Panc1 (cell line): ENCODE measurements around the gene LYST. TPM values are rescaled to one million over a fixed set of nuclear protein-coding genes. Genes with fewer than 3 reads are reported as not detected.

Experiments used
- ATAC-seq: fragments of 200-7000 bp; cut with Tn5 transposase; 2 replicates; pipeline ENCODE4 v1.9.1; 2020; ENCODE audit warnings: mild to moderate bottlenecking, moderate library complexity
- BruUV-seq: library from RNA; stranded (reverse); fragments of 400-500 nt; replicated peaks from 2 replicates; lab custom pipeline; 2021; lab: Mats Ljungman, UMichigan
- CTCF ChIA-PET: fragments of 300-600 bp; sonication (Branson Sonifier 250); formaldehyde crosslinking; loops from one replicate; lab custom pipeline; 2022; ENCODE audit warnings: antibody characterized with exemption; lab: Charles Lee
- POLR2A ChIA-PET: fragments of 300-600 bp; sonication (Branson Sonifier 250); formaldehyde crosslinking; loops from one replicate; lab custom pipeline; 2022; ENCODE audit warnings: antibody characterized with exemption; lab: Charles Lee
- DNase-seq: peaks from one replicate; pipeline ENCODE4 v3.0.0-alpha.2; 2010; ENCODE audit warnings: low read depth, low spot score
- H3K27ac ChIP-seq: 2 replicates; pipeline ENCODE4 v1.5.1; 2011; ENCODE audit warnings: mild to moderate bottlenecking, low read length, inconsistent platforms
- H3K27me3 ChIP-seq: fragments of 200-500 bp; sonication (Bioruptor generic); 2 replicates; pipeline ENCODE4 v1.6.0; 2014; ENCODE audit warnings: low read length, inconsistent platforms; ENCODE audit not compliant: control insufficient read depth, insufficient read depth
- H3K36me3 ChIP-seq: fragments of 200-500 bp; sonication (Bioruptor generic); 2 replicates; pipeline ENCODE4 v1.5.1; 2014; ENCODE audit warnings: inconsistent platforms, mild to moderate bottlenecking, low read length, moderate library complexity; ENCODE audit not compliant: control insufficient read depth, insufficient read depth
- H3K4me1 ChIP-seq: 2 replicates; pipeline ENCODE4 v1.5.1; 2011; ENCODE audit warnings: inconsistent platforms, mild to moderate bottlenecking, low read length, moderate library complexity; ENCODE audit not compliant: control insufficient read depth, insufficient read depth
- H3K4me3 ChIP-seq, 2 experiments: 2 replicates each; pipeline ENCODE4 v1.5.1; 2011 to 2012; ENCODE audit warnings: low read depth in 2 of 2, low read length in 2 of 2, mild to moderate bottlenecking in 2 of 2, inconsistent platforms in 1 of 2, moderate library complexity in 1 of 2
- H3K9me3 ChIP-seq: fragments of 200-500 bp; sonication (Bioruptor generic); 2 replicates; pipeline ENCODE4 v1.5.1; 2014; ENCODE audit warnings: low read depth, mild to moderate bottlenecking, inconsistent platforms, low read length, moderate library complexity; ENCODE audit not compliant: control insufficient read depth, insufficient read depth
- CTCF ChIP-seq: fragments of 450-650 bp; IDR thresholded peaks from 2 replicates; pipeline ENCODE4 v1.5.1; 2017; ENCODE audit warnings: mild to moderate bottlenecking
- POLR2AphosphoS5 ChIP-seq: IDR thresholded peaks from 2 replicates; pipeline ENCODE4 v1.6.1; 2012; ENCODE audit warnings: mild to moderate bottlenecking, low read depth, low read length, moderate library complexity
- REST ChIP-seq, 2 experiments: IDR thresholded peaks; 2 replicates each; pipeline ENCODE4 v1.6.1; 2011 to 2012; ENCODE audit warnings: low read depth in 2 of 2, control low read depth in 1 of 2, low read length in 1 of 2, mild to moderate bottlenecking in 1 of 2, moderate library complexity in 1 of 2; ENCODE audit not compliant: insufficient read depth in 1 of 2
- SIN3A ChIP-seq: IDR thresholded peaks from 2 replicates; pipeline ENCODE4 v1.6.1; 2012; ENCODE audit warnings: low read depth, mild to moderate bottlenecking, low read length, moderate library complexity, borderline replicate concordance; ENCODE audit not compliant: insufficient read depth
- TCF7L2 ChIP-seq: IDR thresholded peaks from 2 replicates; pipeline ENCODE4 v1.6.1; 2011; ENCODE audit warnings: mild to moderate bottlenecking, low read depth, low read length, inconsistent platforms
- in situ Hi-C: cut with HindIII; loops from 2 replicates; pipeline ENCODE4 v1.10.0; 2016; ENCODE audit warnings: low sequenced_read_pairs, low pct_unique_long_range_greater_than_20kb
- intact Hi-C: fragments of 100-400 bp; cut with micrococcal nuclease; formaldehyde crosslinking; loops from one replicate; pipeline ENCODE4 v1.10.0; 2022; ENCODE audit not compliant: unreplicated experiment
- total RNA-seq: library from RNA; stranded (reverse); gene quantifications from one replicate; pipeline ENCODE4 v1.2.1, GENCODE V29; 2021; ENCODE audit not compliant: unreplicated experiment

The LYST gene
- total RNA-seq, 1 experiment from 2014 or later: 75.2 TPM

- Histone ChIP-seq H3K27me3 (no peaks in the 10 kb centered on the region), H3K4me1 (peaks cover 4% of the 10 kb centered on the region; the same call in 1 of the 2 replicates), H3K4me3 (no peak overlapping the region), H3K27ac (no peak overlapping the region), H3K9me3 (no peaks in the 10 kb centered on the region), H3K36me3 (peaks cover 17% of the 10 kb centered on the region; the same call in 1 of the 2 replicates)
- TF ChIP-seq POLR2AphosphoS5 (no peak), CTCF (no peak), REST (IDR thresholded peaks at IDR 0.05; ENCODE audit: insufficient read depth in 1 of 2, low read depth in 2 of 2, low read length in 1 of 2) (no peak), TCF7L2 (no peak), SIN3A (no peak)
- DNase-seq: no peak
- no peak for ATAC-seq
- no TSS peak for BruUV-seq
- ChIA-PET POLR2A (no interaction called here), CTCF (no interaction called here)
- in situ Hi-C loops: no loop called here
- intact Hi-C loops: no loop called here
Observed at GRCh38 chr1:235825229-235825628, 41.5 kb downstream of the LYST start.

- H3K9me3 ChIP-seq: no peaks in the 10 kb centered on the region
- H3K4me1 ChIP-seq: peaks cover 5% of the 10 kb centered on the region; the same call in 1 of the 2 replicates
- no peaks in the 10 kb centered on the region for H3K27me3 ChIP-seq
- BruUV-seq: no TSS peak
- ATAC-seq: no peak
- ChIA-PET CTCF (no interaction called here), POLR2A (interaction anchor here (0.5 kb wide), 1 partner anchor 136 kb away, joined by 3 read pairs; no protein-coding TSS in a partner anchor)
- peaks cover 6% of the 10 kb centered on the region; the same call in 1 of the 2 replicates for H3K36me3 ChIP-seq
- in situ Hi-C loops: no loop called here
- no peak for DNase-seq
- intact Hi-C loops: no loop called here
- no peak overlapping the region for H3K27ac ChIP-seq
- no peak for TF ChIP-seq TCF7L2
- TF ChIP-seq POLR2AphosphoS5: no peak
- TF ChIP-seq SIN3A: no peak
- no peak for TF ChIP-seq CTCF
- TF ChIP-seq REST (IDR thresholded peaks at IDR 0.05; ENCODE audit: insufficient read depth in 1 of 2, low read depth in 2 of 2, low read length in 1 of 2): no peak
- no peak overlapping the region for H3K4me3 ChIP-seq
Observed at GRCh38 chr1:235823684-235824083, 43.0 kb downstream of the LYST start.
